A673 (cell line): ENCODE measurements around the gene EGFL6. TPM values are rescaled to one million over a fixed set of nuclear protein-coding genes. Genes with fewer than 3 reads are reported as not detected.

Experiments
- BruUV-seq: library from RNA; stranded (reverse); fragments of 400-500 nt; replicated peaks from 2 replicates; lab custom pipeline; 2021; lab: Mats Ljungman, UMichigan
- CTCF ChIA-PET: fragments of 300-600 bp; sonication (Branson Sonifier 250); formaldehyde crosslinking; loops from one replicate; lab custom pipeline; 2022; ENCODE audit warnings: antibody characterized with exemption; lab: Charles Lee
- POLR2A ChIA-PET: fragments of 300-600 bp; sonication (Branson Sonifier 250); formaldehyde crosslinking; loops from one replicate; lab custom pipeline; 2022; ENCODE audit warnings: antibody characterized with exemption; ENCODE audit not compliant: low non-redundant PET; lab: Charles Lee
- DNase-seq: peaks from one replicate; pipeline ENCODE4 v3.0.0-alpha.2; 2015; ENCODE audit warnings: low spot score
- H3K27ac ChIP-seq: fragments of 200-600 bp; sonication (generic); 2 replicates; pipeline ENCODE4 v1.5.1; 2016; ENCODE audit warnings: mixed run types, low read depth, mild to moderate bottlenecking, mixed read lengths, antibody characterized with exemption, low read length; ENCODE audit not compliant: poor library complexity, severe bottlenecking
- H3K27me3 ChIP-seq: fragments of 200-600 bp; sonication (generic); replicated peaks from 2 replicates; pipeline ENCODE4 v1.6.1; 2017; ENCODE audit warnings: mixed run types, low read depth, mild to moderate bottlenecking, mixed read lengths, antibody characterized with exemption, low read length; ENCODE audit not compliant: insufficient read depth, poor library complexity
- H3K36me3 ChIP-seq: fragments of 200-600 bp; sonication (generic); 2 replicates; pipeline ENCODE4 v1.6.1; 2016; ENCODE audit warnings: mixed run types, mild to moderate bottlenecking, mixed read lengths, antibody characterized with exemption, low read length; ENCODE audit not compliant: insufficient read depth, poor library complexity, severe bottlenecking
- H3K4me1 ChIP-seq: fragments of 200-600 bp; sonication (generic); 2 replicates; pipeline ENCODE4 v1.6.1; 2017; ENCODE audit warnings: mixed run types, mild to moderate bottlenecking, mixed read lengths, antibody characterized with exemption, low read length; ENCODE audit not compliant: insufficient read depth, poor library complexity, severe bottlenecking
- H3K4me3 ChIP-seq: fragments of 200-600 bp; sonication (generic); 2 replicates; pipeline ENCODE4 v1.5.1; 2016; ENCODE audit warnings: low read depth, mixed run types, mild to moderate bottlenecking, mixed read lengths, low read length; ENCODE audit not compliant: poor library complexity, severe bottlenecking
- H3K9me3 ChIP-seq: fragments of 200-600 bp; sonication (generic); 2 replicates; pipeline ENCODE4 v1.6.1; 2016; ENCODE audit warnings: mixed run types, low read depth, mild to moderate bottlenecking, mixed read lengths, antibody characterized with exemption, low read length; ENCODE audit not compliant: poor library complexity, severe bottlenecking
- EZH2 ChIP-seq: fragments of 200-600 bp; sonication (generic); IDR thresholded peaks from 2 replicates; pipeline ENCODE4 v1.6.1; 2017; ENCODE audit warnings: borderline replicate concordance, low read depth, mild to moderate bottlenecking, mixed read lengths, antibody characterized with exemption, low read length; ENCODE audit not compliant: poor library complexity, severe bottlenecking
- intact Hi-C: fragments of 100-400 bp; cut with micrococcal nuclease; formaldehyde crosslinking; loops from one replicate; pipeline ENCODE4 v1.10.0; 2022; ENCODE audit not compliant: unreplicated experiment
- total RNA-seq: library from RNA; stranded (reverse); gene quantifications from 2 replicates; pipeline ENCODE4 v1.2.3, GENCODE V29; 2021
- TF ChIP-seq, protein P1 (sequence below): fragments of 300-800, 200-600 bp; sonication (generic); conservative IDR thresholded peaks from 2 replicates; pipeline ENCODE4 v1.5.1; 2017; ENCODE audit warnings: low read depth, mild to moderate bottlenecking, antibody characterized with exemption, low read length, moderate library complexity, mixed read lengths

The EGFL6 gene
- total RNA-seq, 1 experiment from 2014 or later: not detected

DNA sequence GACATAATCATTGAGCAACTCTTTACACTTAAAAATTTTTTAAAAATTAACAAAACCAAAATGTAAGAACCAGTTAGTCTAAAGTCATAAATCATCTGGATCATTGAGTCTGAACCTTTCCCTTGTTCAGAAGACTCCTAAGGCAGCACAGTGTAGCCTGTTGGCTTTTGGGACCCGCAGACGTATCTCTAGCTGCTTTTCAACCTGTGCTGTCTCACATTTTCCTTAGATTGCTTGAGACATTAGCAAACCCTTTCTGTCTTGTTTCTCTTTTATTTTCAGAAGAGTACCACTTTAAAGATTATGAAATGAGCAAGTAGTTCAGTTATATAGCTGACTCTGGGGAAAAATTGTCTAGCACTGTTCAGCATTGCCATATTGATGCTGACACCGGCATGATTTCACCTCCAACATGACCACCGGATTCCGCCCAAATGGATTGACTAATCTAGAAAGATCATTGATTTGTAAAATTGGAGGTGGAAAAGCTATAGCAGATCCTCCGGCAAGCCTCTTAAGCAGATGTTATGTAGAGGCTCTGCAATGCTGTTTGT, 92.4 kb downstream of the EGFL6 start:
- BruUV-seq: no TSS peak
- POLR2A ChIA-PET: no interaction called here
- CTCF ChIA-PET: no interaction called here

DNA sequence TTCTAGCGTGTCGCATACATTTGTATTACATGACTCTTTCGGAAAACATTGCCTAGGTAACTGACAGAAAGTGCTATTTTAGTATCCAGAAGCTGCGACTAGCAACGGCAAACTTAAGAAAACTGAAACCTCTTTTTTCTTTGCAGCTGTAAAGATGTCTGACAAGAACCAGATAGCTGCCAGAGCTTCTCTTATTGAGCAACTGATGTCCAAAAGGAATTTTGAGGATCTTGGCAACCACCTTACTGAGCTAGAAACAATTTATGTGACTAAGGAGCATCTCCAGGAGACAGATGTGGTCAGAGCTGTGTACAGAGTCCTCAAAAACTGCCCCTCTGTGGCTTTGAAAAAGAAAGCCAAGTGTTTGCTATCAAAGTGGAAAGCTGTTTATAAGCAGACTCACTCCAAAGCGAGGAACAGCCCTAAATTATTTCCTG, 93.0 kb downstream of the EGFL6 start:
- intact Hi-C loops: no loop called here
- ChIA-PET CTCF (no interaction called here), POLR2A (no interaction called here)
- TF ChIP-seq EZH2: no peak
- TF ChIP-seq, protein P1, sequence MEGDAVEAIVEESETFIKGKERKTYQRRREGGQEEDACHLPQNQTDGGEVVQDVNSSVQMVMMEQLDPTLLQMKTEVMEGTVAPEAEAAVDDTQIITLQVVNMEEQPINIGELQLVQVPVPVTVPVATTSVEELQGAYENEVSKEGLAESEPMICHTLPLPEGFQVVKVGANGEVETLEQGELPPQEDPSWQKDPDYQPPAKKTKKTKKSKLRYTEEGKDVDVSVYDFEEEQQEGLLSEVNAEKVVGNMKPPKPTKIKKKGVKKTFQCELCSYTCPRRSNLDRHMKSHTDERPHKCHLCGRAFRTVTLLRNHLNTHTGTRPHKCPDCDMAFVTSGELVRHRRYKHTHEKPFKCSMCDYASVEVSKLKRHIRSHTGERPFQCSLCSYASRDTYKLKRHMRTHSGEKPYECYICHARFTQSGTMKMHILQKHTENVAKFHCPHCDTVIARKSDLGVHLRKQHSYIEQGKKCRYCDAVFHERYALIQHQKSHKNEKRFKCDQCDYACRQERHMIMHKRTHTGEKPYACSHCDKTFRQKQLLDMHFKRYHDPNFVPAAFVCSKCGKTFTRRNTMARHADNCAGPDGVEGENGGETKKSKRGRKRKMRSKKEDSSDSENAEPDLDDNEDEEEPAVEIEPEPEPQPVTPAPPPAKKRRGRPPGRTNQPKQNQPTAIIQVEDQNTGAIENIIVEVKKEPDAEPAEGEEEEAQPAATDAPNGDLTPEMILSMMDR: no peak
- Histone ChIP-seq H3K27me3 (no peaks in the 10 kb centered on the region), H3K4me3 (no peak overlapping the region), H3K4me1 (no peaks in the 10 kb centered on the region), H3K27ac (no peak overlapping the region), H3K36me3 (no peaks in the 10 kb centered on the region), H3K9me3 (no peaks in the 10 kb centered on the region)
- BruUV-seq: no TSS peak
- no peak for DNase-seq

More for the DNA sequence above, 92.4 kb downstream of the EGFL6 start:
- H3K9me3 ChIP-seq: no peaks in the 10 kb centered on the region
- no peaks in the 10 kb centered on the region for H3K36me3 ChIP-seq
- no peak for TF ChIP-seq EZH2
- TF ChIP-seq, protein P1: no peak
- H3K4me1 ChIP-seq: no peaks in the 10 kb centered on the region
- no peak overlapping the region for H3K4me3 ChIP-seq
- H3K27me3 ChIP-seq: no peaks in the 10 kb centered on the region
- H3K27ac ChIP-seq: no peak overlapping the region
- intact Hi-C loops: no loop called here
- DNase-seq: no peak

DNA sequence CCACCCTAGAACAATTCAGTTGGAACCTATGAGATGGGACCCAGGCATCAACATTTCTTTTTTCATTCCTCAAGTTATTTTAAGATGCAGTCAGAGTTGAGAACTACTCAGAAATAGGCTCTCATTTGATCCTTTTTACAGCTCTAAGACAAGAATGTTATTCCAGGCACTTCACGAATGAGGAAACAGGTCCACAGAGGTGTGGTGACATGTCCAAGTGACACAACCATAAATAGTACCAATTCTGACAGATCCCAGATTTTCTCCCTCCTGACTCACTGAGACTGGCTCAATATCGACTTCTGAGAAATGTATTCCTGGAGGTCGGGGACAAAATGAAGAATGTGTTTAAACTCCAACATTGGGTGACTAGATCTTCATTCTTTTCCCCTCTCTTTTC, 94.6 kb downstream of the EGFL6 start:
- intact Hi-C loops: no loop called here
- CTCF ChIA-PET: no interaction called here
- Histone ChIP-seq H3K4me3 (no peak overlapping the region), H3K36me3 (no peaks in the 10 kb centered on the region), H3K9me3 (no peaks in the 10 kb centered on the region), H3K4me1 (no peaks in the 10 kb centered on the region), H3K27ac (no peak overlapping the region), H3K27me3 (no peaks in the 10 kb centered on the region)
- POLR2A ChIA-PET: no interaction called here
- no peak for TF ChIP-seq EZH2
- no peak for DNase-seq
- no TSS peak for BruUV-seq

DNA sequence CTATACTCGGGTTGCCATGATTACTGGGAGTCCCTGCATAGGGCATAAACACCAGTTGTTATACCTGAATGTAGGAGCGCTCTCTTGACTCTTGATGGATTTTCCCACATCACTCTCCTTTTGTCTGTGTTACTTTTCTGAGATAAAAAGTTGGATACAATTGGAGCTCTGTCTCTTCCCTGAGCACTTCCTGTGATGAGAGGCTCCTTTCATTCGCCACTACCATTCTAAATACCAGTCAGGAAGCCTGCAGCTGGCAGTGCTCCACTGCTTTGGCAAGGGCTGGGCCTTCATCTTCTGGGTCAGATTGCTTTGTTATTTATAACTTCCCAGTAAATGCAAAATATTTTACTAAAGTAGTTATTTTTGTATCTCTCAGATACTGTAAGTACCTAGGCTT, 97.4 kb downstream of the EGFL6 start:
- no peak overlapping the region for H3K27ac ChIP-seq
- intact Hi-C loops: no loop called here
- no peak for TF ChIP-seq EZH2
- TF ChIP-seq, protein P1: no peak
- no peaks in the 10 kb centered on the region for H3K27me3 ChIP-seq
- ChIA-PET CTCF (no interaction called here), POLR2A (no interaction called here)
- H3K36me3 ChIP-seq: no peaks in the 10 kb centered on the region
- H3K4me1 ChIP-seq: no peaks in the 10 kb centered on the region
- BruUV-seq: no TSS peak
- no peaks in the 10 kb centered on the region for H3K9me3 ChIP-seq
- H3K4me3 ChIP-seq: no peak overlapping the region
- no peak for DNase-seq
